Adrenal gland (tissue), 5 donors: ENCODE data around the gene RTP5.

ENCODE experiments used
- CTCF ChIP-seq, 6 experiments: fragments of 450-650 bp in 4 of 6; fragments of 200-600 bp in 2 of 6; sonication (generic) in 1 of 6; IDR thresholded peaks; 1 replicate in 5 of 6; 2 replicates in 1 of 6; pipeline versions ENCODE4 v1.5.1 to v1.8.0; 2016 to 2021; ENCODE audit warnings: antibody characterized with exemption in 6 of 6, mild to moderate bottlenecking in 2 of 6, moderate library complexity in 1 of 6
- POLR2A ChIP-seq, 2 donors: fragments of 450-650 bp; IDR thresholded peaks; one replicate each; pipeline ENCODE4 v1.6.1; 2017; ENCODE audit warnings: antibody characterized with exemption in 2 of 2, mild to moderate bottlenecking in 2 of 2, moderate library complexity in 1 of 2
- donor health status: DM: no; HTN: no; CAD: no.

GRCh38 chr2:241872313-241872642 lies 2.7 kb downstream of the RTP5 start:
- TF ChIP-seq CTCF (IDR thresholded peaks at IDR 0.05) = no peak
- no peak for TF ChIP-seq POLR2A (IDR thresholded peaks at IDR 0.05)
